ENCODE measurements around the gene CDC42BPG.

Gene CDC42BPG

GRCh38 chr11:64848214-64848825 lies 3.9 kb upstream of the CDC42BPG start:
- TF ChIP-seq CTCF (IDR thresholded peaks at IDR 0.05): no peak

GRCh38 chr11:64846998-64847666 lies 2.7 kb upstream of the CDC42BPG start:
- TF ChIP-seq CTCF (IDR thresholded peaks at IDR 0.05): peak; percentile 91

GRCh38 chr11:64845129-64845775 lies 799 bp upstream of the CDC42BPG start:
- no peak for TF ChIP-seq CTCF (IDR thresholded peaks at IDR 0.05)

GRCh38 chr11:64843686-64844329 lies 645 bp downstream of the CDC42BPG start:
- TF ChIP-seq CTCF (IDR thresholded peaks at IDR 0.05): no peak

GRCh38 chr11:64842851-64843685 lies 1.4 kb downstream of the CDC42BPG start:
- no peak for TF ChIP-seq CTCF (IDR thresholded peaks at IDR 0.05)

- no peak for TF ChIP-seq CTCF (IDR thresholded peaks at IDR 0.05)
These were observed 2.1 kb downstream of the CDC42BPG start for GRCh38 chr11:64842366-64842759.
